Measurements from ENCODE around the gene CCDC71. TPM values are rescaled to one million over a fixed set of nuclear protein-coding genes. Genes with fewer than 3 reads are reported as not detected.

The CCDC71 gene
- total RNA-seq, result 15.7 TPM

GRCh38 chr3:49165771-49166751, at the start of gene CCDC71:
Gene CCDC71, minus strand, starts transcription at chr3:49166331. Its CDS starts 2,123 bp downstream, at chr3:49164208.
- peak; percentile 72 for ATAC-seq

GRCh38 chr3:49213998-49214397, 47.9 kb upstream of the CCDC71 start:
- ATAC-seq, result no peak

- ATAC-seq, result no peak
These were observed 47.4 kb upstream of the CCDC71 start for GRCh38 chr3:49213541-49213943.

- ATAC-seq, result no peak
These were observed 33.8 kb upstream of the CCDC71 start for GRCh38 chr3:49199900-49200281.

- peak; percentile 73 for ATAC-seq
These were observed 33.2 kb upstream of the CCDC71 start for GRCh38 chr3:49199239-49199899.

- peak; percentile 63 for ATAC-seq
These were observed 32.6 kb upstream of the CCDC71 start for GRCh38 chr3:49198611-49199230.

GRCh38 chr3:49198161-49198560, 32.0 kb upstream of the CCDC71 start:
- peak; percentile 32 for ATAC-seq

- no peak for ATAC-seq
These were observed 25.6 kb upstream of the CCDC71 start for GRCh38 chr3:49191741-49192140.

GRCh38 chr3:49183873-49184272, 17.7 kb upstream of the CCDC71 start:
- ATAC-seq, result no peak

GRCh38 chr3:49182682-49183081, 16.6 kb upstream of the CCDC71 start:
- no peak for ATAC-seq

- ATAC-seq, result no peak
These were observed 15.2 kb upstream of the CCDC71 start for GRCh38 chr3:49181351-49181750.

- ATAC-seq, result no peak
These were observed 14.0 kb upstream of the CCDC71 start for GRCh38 chr3:49180116-49180515.

GRCh38 chr3:49177073-49177472, 10.9 kb upstream of the CCDC71 start:
- ATAC-seq, result no peak

GRCh38 chr3:49175530-49175929, 9.4 kb upstream of the CCDC71 start:
- no peak for ATAC-seq

- no peak for ATAC-seq
These were observed 8.4 kb upstream of the CCDC71 start for GRCh38 chr3:49174397-49174985.

GRCh38 chr3:49173792-49174170, 7.7 kb upstream of the CCDC71 start:
- ATAC-seq, result no peak

GRCh38 chr3:49173116-49173791, 7.1 kb upstream of the CCDC71 start:
- ATAC-seq, result no peak

- no peak for ATAC-seq
These were observed 6.5 kb upstream of the CCDC71 start for GRCh38 chr3:49172551-49173041.

GRCh38 chr3:49171775-49172500, 5.8 kb upstream of the CCDC71 start:
- no peak for ATAC-seq

GRCh38 chr3:49171119-49171774, 5.1 kb upstream of the CCDC71 start, which contains the start of gene KLHDC8B:
Gene KLHDC8B, plus strand, starts transcription at chr3:49171598. Its CDS starts 1,172 bp downstream, at chr3:49172770.
- ATAC-seq, result peak; percentile 76

GRCh38 chr3:49170744-49171118, 4.6 kb upstream of the CCDC71 start:
- ATAC-seq, result no peak
